ENCODE data around the gene BUB3. TPM values are rescaled to one million over a fixed set of nuclear protein-coding genes. Genes with fewer than 3 reads are reported as not detected.

The BUB3 gene
- total and polyA plus RNA-seq, 2 of the 4 experiments (the other 2 are of a cell fraction), result 215 to 384 TPM

- Histone ChIP-seq H2AK5ac (ENCODE audit: low read depth, low read length) (no peak overlapping the region), H3K9me1 (ENCODE audit: insufficient read depth, low read length) (no peaks in the 10 kb centered on the region; the same call in 1 of the 2 replicates), H3K27me3 (ENCODE audit: control insufficient read depth, insufficient read depth, low read length) (no peaks in the 10 kb centered on the region), H3K4me3 (ENCODE audit: insufficient read depth, low read depth, low read length) (no peak overlapping the region), H3K23ac (ENCODE audit: low read depth, low read length) (no peak overlapping the region), H3K4me2 (ENCODE audit: low read depth, low read length) (no peak overlapping the region), H3K4ac (ENCODE audit: low read depth, low read length) (no peak overlapping the region), H3K9me3 (ENCODE audit: control insufficient read depth, insufficient read depth, low read length) (no peaks in the 10 kb centered on the region), H3K36me3 (ENCODE audit: control insufficient read depth, insufficient read depth, low read length) (no peaks in the 10 kb centered on the region), H2BK120ac (ENCODE audit: low read depth, low read length) (no peak overlapping the region), H2BK15ac (ENCODE audit: low read depth, low read length) (no peak overlapping the region), H2AK9ac (replicated peaks; ENCODE audit: low read depth, low read length, poor library complexity) (no peak overlapping the region), H3K27ac (ENCODE audit: insufficient read depth, low read length) (no peak overlapping the region), H3K14ac (replicated peaks; ENCODE audit: low read depth, low read length) (no peak overlapping the region), H4K91ac (ENCODE audit: insufficient read depth, low read depth, low read length) (no peak overlapping the region), H3K18ac (ENCODE audit: low read depth, low read length) (no peak overlapping the region), H3K4me1 (ENCODE audit: control insufficient read depth, insufficient read depth, low read length) (no peaks in the 10 kb centered on the region), H2AFZ (replicated peaks; ENCODE audit: low read length, poor library complexity) (no peak overlapping the region), H4K8ac (ENCODE audit: low read depth in 2 of 2, low read length in 2 of 2) (no peak overlapping the region), H3K56ac (ENCODE audit: extremely low read depth, insufficient read depth, low read length) (no peak overlapping the region), H2BK20ac (ENCODE audit: low read depth, low read length) (no peak overlapping the region), H3K9ac (ENCODE audit: low read depth, low read length) (no peak overlapping the region), H2BK5ac (ENCODE audit: low read depth, low read length, poor library complexity, severe bottlenecking) (no peak overlapping the region), H4K20me1 (ENCODE audit: insufficient read depth, low read length) (no peaks in the 10 kb centered on the region), H4K5ac (ENCODE audit: low read depth, low read length) (no peak overlapping the region), H3K79me1 (ENCODE audit: low read depth in 1 of 2, low read length in 2 of 2) (no peaks in the 10 kb centered on the region; a peak in 1 of 4 replicates)
- ChIA-PET CTCF (no interaction called here), POLR2A (ENCODE audit: unreplicated experiment) (no interaction called here)
- WGBS, 2 experiments (ENCODE audit: extremely low coverage in 2 of 2, insufficient read length in 1 of 2), result 86% methylated on average over 4 of the region's 8 CpGs; no CpG with 5 or more reads in 1 of the 2 experiments
- dilution Hi-C loops (cut with HindIII; ENCODE audit: low sequenced_read_pairs, unreplicated experiment) (no loop called here), in situ Hi-C loops (cut with MboI; ENCODE audit: low sequenced_read_pairs) (no loop called here), intact Hi-C loops (cut with micrococcal nuclease) (no loop called here)
- no peak for DNase-seq
- BruUV-seq (replicated peaks), result no TSS peak
- TF ChIP-seq ELK1 (IDR thresholded peaks at IDR 0.05; ENCODE audit: borderline replicate concordance, low read depth, low read length), result no peak
- TF ChIP-seq CHD1 (IDR thresholded peaks at IDR 0.05; ENCODE audit: low read depth, low read length), result no peak
- no peak for TF ChIP-seq CEBPB (IDR thresholded peaks at IDR 0.05; ENCODE audit: low read depth, low read length)
- no peak for TF ChIP-seq MXI1 (IDR thresholded peaks at IDR 0.05; ENCODE audit: borderline replicate concordance, low read depth, low read length)
- ATAC-seq (ENCODE audit: low read depth), result no peak
Measured at GRCh38 chr10:123191886-123192285, 37.7 kb downstream of the BUB3 start.

All from IMR-90 (cell line).